K562 (cell line): ENCODE data around the gene BNIPL. TPM values are rescaled to one million over a fixed set of nuclear protein-coding genes. Genes with fewer than 3 reads are reported as not detected.
A peak's percentile ranks its signal among the peaks of the same experiment; 100 is the strongest.

Source experiments
- ARID2 ChIP-seq: fragments of 450-650 bp; IDR thresholded peaks from 2 replicates; pipeline ENCODE4 v1.6.1; 2017; ENCODE audit warnings: antibody characterized with exemption, mild to moderate bottlenecking
- BCOR ChIP-seq: fragments of 450-650 bp; IDR thresholded peaks from 2 replicates; pipeline ENCODE4 v1.6.1; 2016
- CAMTA2 ChIP-seq: fragments of 250-450 bp; sonication (Bioruptor Pico); conservative IDR thresholded peaks from 2 replicates; pipeline ENCODE4 v1.5.1; 2022
- CCNT2 ChIP-seq: IDR thresholded peaks from 2 replicates; pipeline ENCODE4 v1.6.1; 2011; ENCODE audit warnings: borderline replicate concordance, low read depth, mild to moderate bottlenecking, moderate library complexity, mixed read lengths, low read length; ENCODE audit not compliant: insufficient read length; ENCODE audit errors: extremely low read depth
- E2F8 ChIP-seq: fragments of 450-650 bp; IDR thresholded peaks from 2 replicates; pipeline ENCODE4 v1.7.1; 2018; ENCODE audit warnings: mild to moderate bottlenecking, low read depth; ENCODE audit not compliant: partially characterized antibody
- HNRNPH1 ChIP-seq: fragments of 200-400 bp; formaldehyde crosslinking; optimal IDR thresholded peaks from 2 replicates; pipeline ENCODE3; 2017; ENCODE audit warnings: low read depth, mild to moderate bottlenecking, low read length, moderate library complexity
- KLF10 ChIP-seq: fragments of 250-450 bp; sonication (Bioruptor Pico); IDR thresholded peaks from 2 replicates; pipeline ENCODE4 v1.6.1; 2021; ENCODE audit warnings: matching md5 sums
- MLX ChIP-seq, 2 experiments: fragments of 450-650 bp in 1 of 2; sonication (generic) in 1 of 2; formaldehyde crosslinking; conservative IDR thresholded peaks; 2 replicates each; pipeline versions ENCODE4 v1.4.0 to v1.8.1; 2020 to 2022; ENCODE audit warnings: mild to moderate bottlenecking in 1 of 2, missing genetic modification reagents in 1 of 2
- RBM17 ChIP-seq: fragments of 200-400 bp; formaldehyde crosslinking; IDR thresholded peaks from 2 replicates; pipeline ENCODE4 v1.6.1; 2017; ENCODE audit warnings: low read depth, mild to moderate bottlenecking, low read length, borderline replicate concordance
- SIN3B ChIP-seq: fragments of 450-650 bp; IDR thresholded peaks from 2 replicates; pipeline ENCODE4 v1.6.1; 2017; ENCODE audit warnings: low read depth, mild to moderate bottlenecking, moderate library complexity
- STAT5B ChIP-seq: fragments of 250-450 bp; sonication (Bioruptor Pico); IDR thresholded peaks from 2 replicates; pipeline ENCODE4 v1.8.0; 2021; ENCODE audit warnings: mild to moderate bottlenecking, inconsistent platforms
- ZNF3 ChIP-seq: fragments of 250-450 bp; sonication (Bioruptor Pico); IDR thresholded peaks from 2 replicates; pipeline ENCODE4 v1.5.0; 2021; ENCODE audit warnings: mild to moderate bottlenecking, moderate library complexity
- ZNF589 ChIP-seq: fragments of 200-800 bp; sonication (Bioruptor generic); IDR thresholded peaks from 2 replicates; pipeline ENCODE4 v1.6.1; 2016; ENCODE audit warnings: low read depth, missing genetic modification characterization, missing compliant biosample characterization
- ZNF644 ChIP-seq: fragments of 200-800 bp; sonication (Bioruptor generic); IDR thresholded peaks from 2 replicates; pipeline ENCODE4 v1.6.1; 2016; ENCODE audit warnings: low read depth, missing genetic modification characterization, missing compliant biosample characterization
- ZNF778 ChIP-seq: fragments of 450-650 bp; formaldehyde crosslinking; IDR thresholded peaks from 2 replicates; pipeline ENCODE4 v1.4.0; 2020; ENCODE audit warnings: mild to moderate bottlenecking, moderate library complexity
- ZNF785 ChIP-seq: fragments of 250-450 bp; sonication (Bioruptor Pico); IDR thresholded peaks from 2 replicates; pipeline ENCODE4 v1.4.0; 2020; ENCODE audit warnings: mild to moderate bottlenecking
- polyA plus RNA-seq, 8 experiments: library from polyadenylated mRNA; depleted of rRNA in 4 of 8; stranded (reverse) in 5 of 8; unstranded in 3 of 8; fragments of >200 nt; fragmentation: Nextera tagmentation in 2 of 8; fragmentation: Illumina TruSeq in 1 of 8; extraction: Ambion mirVana in 2 of 8; extraction: Trizol in 1 of 8; gene quantifications; 2 replicates each; pipeline versions ENCODE4 v1.2.1 to v1.2.3, GENCODE V29; 2011 to 2014; ENCODE audit warnings: inconsistent platforms in 1 of 8, missing spikeins in 1 of 8
- total RNA-seq, 7 experiments: library from RNA; depleted of rRNA in 6 of 7; stranded (reverse); fragments of >200 nt in 6 of 7; fragmentation: Illumina TruSeq in 2 of 7; extraction: Trizol in 2 of 7; gene quantifications; 2 replicates each; pipeline versions ENCODE4 v1.2.1 to v1.2.3, GENCODE V29; 2011 to 2021; ENCODE audit warnings: low replicate concordance in 1 of 7
- TF ChIP-seq, protein P1 (sequence below): fragments of 450-650 bp; IDR thresholded peaks from 2 replicates; pipeline ENCODE4 v1.6.1; 2016; ENCODE audit warnings: antibody characterized with exemption

Gene BNIPL
- total and polyA plus RNA-seq, 9 of the 15 experiments (the other 6 are each of a cell fraction or from before 2014, with no cell fraction given): 0.08 to 1.4 (median 0.68) TPM

GRCh38 chr1:151062741-151063371, 26.5 kb downstream of the BNIPL start (continued):
- TF ChIP-seq KLF10: no peak
- TF ChIP-seq CAMTA2 (CRISPR knock-in tag): no peak
- no peak for TF ChIP-seq ARID2
- no peak for TF ChIP-seq BCOR
- no peak for TF ChIP-seq E2F8
- TF ChIP-seq STAT5B: no peak
- TF ChIP-seq ZNF644 (tag): no peak
- no peak for TF ChIP-seq ZNF778 (CRISPR knock-in tag)
- no peak for TF ChIP-seq SIN3B
- TF ChIP-seq ZNF3: no peak
- peak; percentile 16; the same call in 1 of the 2 replicates for TF ChIP-seq ZNF589 (CRISPR knock-in tag)
- TF ChIP-seq CCNT2: no peak
- no peak for TF ChIP-seq ZNF785 (CRISPR knock-in tag)
- TF ChIP-seq RBM17: no peak
- TF ChIP-seq HNRNPH1: no peak
- no peak for TF ChIP-seq MLX (CRISPR knock-in tag; conservative IDR thresholded peaks at IDR 0.05)
- TF ChIP-seq, protein P1, sequence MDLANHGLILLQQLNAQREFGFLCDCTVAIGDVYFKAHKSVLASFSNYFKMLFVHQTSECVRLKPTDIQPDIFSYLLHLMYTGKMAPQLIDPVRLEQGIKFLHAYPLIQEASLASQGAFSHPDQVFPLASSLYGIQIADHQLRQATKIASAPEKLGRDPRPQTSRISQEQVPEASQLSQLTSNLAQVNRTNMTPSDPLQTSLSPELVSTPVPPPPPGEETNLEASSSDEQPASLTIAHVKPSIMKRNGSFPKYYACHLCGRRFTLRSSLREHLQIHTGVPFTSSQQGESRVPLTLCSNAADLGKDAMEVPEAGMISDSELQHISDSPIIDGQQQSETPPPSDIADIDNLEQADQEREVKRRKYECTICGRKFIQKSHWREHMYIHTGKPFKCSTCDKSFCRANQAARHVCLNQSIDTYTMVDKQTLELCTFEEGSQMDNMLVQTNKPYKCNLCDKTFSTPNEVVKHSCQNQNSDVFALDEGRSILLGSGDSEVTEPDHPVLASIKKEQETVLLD: no peak
